GM23338 (cell line): ENCODE measurements around the gene KIF9. TPM values are rescaled to one million over a fixed set of nuclear protein-coding genes. Genes with fewer than 3 reads are reported as not detected.

Experiments used
- ATAC-seq: fragments of 200-7000 bp; cut with Tn5 transposase; 3 replicates; pipeline ENCODE4 v1.9.1; 2020
- DNase-seq: peaks from one replicate; pipeline ENCODE4 v3.0.0-alpha.2; 2015; ENCODE audit warnings: low spot score
- H2AFZ ChIP-seq: fragments of 200-600 bp; sonication (generic); 2 replicates; pipeline ENCODE4 v1.8.0; 2016; ENCODE audit warnings: antibody characterized with exemption, mild to moderate bottlenecking, moderate library complexity
- H3F3A ChIP-seq: fragments of 200-600 bp; sonication (generic); replicated peaks from 2 replicates; pipeline ENCODE4 v1.8.0; 2017; ENCODE audit warnings: antibody characterized with exemption, mixed run types, low read depth
- H3K27ac ChIP-seq: fragments of 200-600 bp; sonication (generic); 2 replicates; pipeline ENCODE4 v1.6.1; 2016; ENCODE audit warnings: low read depth
- H3K27me3 ChIP-seq: fragments of 200-600 bp; sonication (generic); 2 replicates; pipeline ENCODE4 v1.8.0; 2016; ENCODE audit warnings: mild to moderate bottlenecking, mixed run types, moderate library complexity; ENCODE audit not compliant: insufficient read depth
- H3K36me3 ChIP-seq: fragments of 200-600 bp; sonication (generic); 2 replicates; pipeline ENCODE4 v1.8.0; 2016; ENCODE audit warnings: mild to moderate bottlenecking; ENCODE audit not compliant: insufficient read depth
- H3K4me1 ChIP-seq: fragments of 200-600 bp; sonication (generic); 2 replicates; pipeline ENCODE4 v1.8.0; 2016; ENCODE audit warnings: mild to moderate bottlenecking, moderate library complexity; ENCODE audit not compliant: insufficient read depth
- H3K4me2 ChIP-seq: fragments of 200-600 bp; sonication (generic); 2 replicates; pipeline ENCODE4 v1.7.1; 2017; ENCODE audit warnings: mixed run types
- H3K4me3 ChIP-seq: fragments of 200-600 bp; sonication (generic); 2 replicates; pipeline ENCODE4 v1.6.1; 2016; ENCODE audit warnings: mixed run types
- H3K79me2 ChIP-seq: fragments of 200-600 bp; sonication (generic); replicated peaks from 2 replicates; pipeline ENCODE4 v1.8.0; 2017; ENCODE audit warnings: mild to moderate bottlenecking; ENCODE audit not compliant: insufficient read depth
- H3K9me2 ChIP-seq: fragments of 200-600 bp; sonication (generic); 2 replicates; pipeline ENCODE4 v1.8.0; 2017; ENCODE audit not compliant: insufficient read depth
- H4K20me1 ChIP-seq: fragments of 200-600 bp; sonication (generic); replicated peaks from 2 replicates; pipeline ENCODE4 v1.8.0; 2017; ENCODE audit warnings: mild to moderate bottlenecking; ENCODE audit not compliant: insufficient read depth
- H3K27ac Mint-ChIP-seq: 2 replicates; pipeline ENCODE4 v1.8.0; 2020; ENCODE audit warnings: inconsistent platforms, mild to moderate bottlenecking, moderate library complexity, mixed read lengths
- H3K27me3 Mint-ChIP-seq: 3 replicates; pipeline ENCODE4 v1.8.0; 2022; ENCODE audit warnings: low read depth, mild to moderate bottlenecking, moderate library complexity, mixed read lengths, inconsistent platforms; ENCODE audit not compliant: insufficient read depth, poor library complexity
- H3K36me3 Mint-ChIP-seq: 3 replicates; pipeline ENCODE4 v1.8.0; 2021; ENCODE audit warnings: low read depth, mild to moderate bottlenecking, inconsistent platforms, moderate library complexity, mixed read lengths
- H3K4me1 Mint-ChIP-seq: 3 replicates; pipeline ENCODE4 v1.8.0; 2020; ENCODE audit warnings: mild to moderate bottlenecking, inconsistent platforms, mixed read lengths
- H3K4me3 Mint-ChIP-seq: 3 replicates; pipeline ENCODE4 v1.8.0; 2021; ENCODE audit warnings: moderate library complexity, mild to moderate bottlenecking, inconsistent platforms, mixed read lengths
- H3K9me3 Mint-ChIP-seq: 3 replicates; pipeline ENCODE4 v1.8.0; 2020; ENCODE audit warnings: moderate library complexity, mild to moderate bottlenecking, inconsistent platforms, mixed read lengths
- CREB1 ChIP-seq: fragments of 250-450 bp; sonication (Bioruptor Pico); IDR thresholded peaks from 2 replicates; pipeline ENCODE4 v1.5.0; 2020; ENCODE audit warnings: low read depth, mild to moderate bottlenecking, moderate library complexity
- CTCF ChIP-seq, 2 experiments: fragments of 200-600 bp in 1 of 2; sonication (generic) in 1 of 2; conservative IDR thresholded peaks; 2 replicates each; pipeline versions ENCODE4 v1.5.1 to v1.6.1; 2016 to 2017; ENCODE audit warnings: antibody characterized with exemption in 2 of 2, low read depth in 2 of 2, mild to moderate bottlenecking in 2 of 2, moderate library complexity in 1 of 2
- ETS1 ChIP-seq: IDR thresholded peaks from 2 replicates; pipeline ENCODE4 v1.6.1; 2016; ENCODE audit warnings: antibody characterized with exemption
- EZH2 ChIP-seq: fragments of 200-600 bp; sonication (generic); IDR thresholded peaks from one replicate; pipeline ENCODE4 v1.8.0; 2017; ENCODE audit warnings: antibody characterized with exemption, mild to moderate bottlenecking, low read depth; ENCODE audit not compliant: unreplicated experiment
- EZH2phosphoT487 ChIP-seq: fragments of 200-600 bp; sonication (generic); IDR thresholded peaks from one replicate; pipeline ENCODE4 v1.8.1; 2018; ENCODE audit warnings: antibody characterized with exemption; ENCODE audit not compliant: unreplicated experiment
- JUNB ChIP-seq: IDR thresholded peaks from one replicate; pipeline ENCODE4 v1.6.1; 2016; ENCODE audit warnings: antibody characterized with exemption; ENCODE audit not compliant: unreplicated experiment
- NANOG ChIP-seq: IDR thresholded peaks from 2 replicates; pipeline ENCODE4 v1.6.1; 2016; ENCODE audit warnings: antibody characterized with exemption, borderline replicate concordance
- POLR2AphosphoS5 ChIP-seq: IDR thresholded peaks from 2 replicates; pipeline ENCODE4 v1.6.1; 2016; ENCODE audit warnings: antibody characterized with exemption, low read depth
- REST ChIP-seq: IDR thresholded peaks from one replicate; pipeline ENCODE4 v1.6.1; 2018; ENCODE audit warnings: antibody characterized with exemption; ENCODE audit not compliant: unreplicated experiment
- STAT1 ChIP-seq: IDR thresholded peaks from one replicate; pipeline ENCODE4 v1.6.1; 2016; ENCODE audit warnings: antibody characterized with exemption; ENCODE audit not compliant: unreplicated experiment
- ZNF114 ChIP-seq: fragments of 250-450 bp; sonication (Bioruptor Pico); IDR thresholded peaks from 2 replicates; pipeline ENCODE4 v1.5.0; 2020; ENCODE audit warnings: mild to moderate bottlenecking, moderate library complexity
- ZNF331 ChIP-seq: fragments of 250-450 bp; sonication (Bioruptor Pico); IDR thresholded peaks from 2 replicates; pipeline ENCODE4 v1.5.0; 2020; ENCODE audit warnings: low read depth, mild to moderate bottlenecking, moderate library complexity
- ZNF462 ChIP-seq: fragments of 250-450 bp; sonication (Bioruptor Pico); IDR thresholded peaks from 2 replicates; pipeline ENCODE4 v1.5.0; 2020; ENCODE audit warnings: mild to moderate bottlenecking, moderate library complexity
- polyA plus RNA-seq: library from polyadenylated mRNA; unstranded; fragments of >200 nt; fragmentation: Nextera tagmentation; extraction: Ambion mirVana; gene quantifications from 2 replicates; pipeline ENCODE4 v1.2.1, GENCODE V29; 2016
- total RNA-seq: library from RNA; depleted of rRNA; stranded (reverse); fragments of >200 nt; shearing (Covaris generic); gene quantifications from 2 replicates; pipeline ENCODE4 v1.2.3, GENCODE V29; 2014

Gene KIF9
- total and polyA plus RNA-seq, 2 experiments from 2014 or later = 12.6 to 14.0 TPM

- no peaks in the 10 kb centered on the region for H4K20me1 ChIP-seq
- no peak for ATAC-seq
- H3K79me2 ChIP-seq = no peaks in the 10 kb centered on the region
- H3K4me3 Mint-ChIP-seq = no peak overlapping the region
- H3K4me3 ChIP-seq = no peak overlapping the region
- H3K4me1 ChIP-seq = no peaks in the 10 kb centered on the region
- H3F3A ChIP-seq = no peaks in the 10 kb centered on the region
- H3K36me3 Mint-ChIP-seq = no peaks in the 10 kb centered on the region
- no peaks in the 10 kb centered on the region for H3K27me3 ChIP-seq
- no peak for TF ChIP-seq CREB1
- no peak for TF ChIP-seq NANOG
- TF ChIP-seq ZNF114 = no peak
- no peak for TF ChIP-seq CTCF (conservative IDR thresholded peaks at IDR 0.05; ENCODE audit: low read depth in 2 of 2)
- TF ChIP-seq ZNF331 (CRISPR knock-in tag) = no peak
- TF ChIP-seq POLR2AphosphoS5 = no peak
- no peak for TF ChIP-seq EZH2phosphoT487
- TF ChIP-seq ZNF462 = no peak
- TF ChIP-seq JUNB = no peak
- no peak for TF ChIP-seq REST
- no peak for TF ChIP-seq STAT1
- TF ChIP-seq ETS1 = no peak
- no peak for TF ChIP-seq EZH2
- no peaks in the 10 kb centered on the region for H3K36me3 ChIP-seq
- no peaks in the 10 kb centered on the region; the same call in 2 of the 3 replicates for H3K9me3 Mint-ChIP-seq
- no peak overlapping the region for H3K27ac ChIP-seq
- H3K9me2 ChIP-seq = no peaks in the 10 kb centered on the region
- no peak overlapping the region for H3K4me2 ChIP-seq
- H3K27ac Mint-ChIP-seq = no peak overlapping the region
- no peak overlapping the region for H2AFZ ChIP-seq
- no peaks in the 10 kb centered on the region; the same call in 2 of the 3 replicates for H3K4me1 Mint-ChIP-seq
- H3K27me3 Mint-ChIP-seq = no peaks in the 10 kb centered on the region
- no peak for DNase-seq
Measured at GRCh38 chr3:47239929-47240328, 42.7 kb downstream of the KIF9 start.
